HL-60/S4 treated with retinoic acid at 250 ng/mL for 4 days and 3 days (cell line): ENCODE results near the gene CSRNP2.
"Not testable (repeated sequence)": the region's sequence is repeated elsewhere in the genome, so short reads cannot be mapped to it uniquely, and the experiment has no call there.

Experiments
- in situ Hi-C: fragments of 300-500 bp; cut with MboI; formaldehyde crosslinking; loops from 2 replicates; pipeline ENCODE4 v1.7.0; 2022; ENCODE audit warnings: low sequenced_read_pairs

CSRNP2 gene

DNA sequence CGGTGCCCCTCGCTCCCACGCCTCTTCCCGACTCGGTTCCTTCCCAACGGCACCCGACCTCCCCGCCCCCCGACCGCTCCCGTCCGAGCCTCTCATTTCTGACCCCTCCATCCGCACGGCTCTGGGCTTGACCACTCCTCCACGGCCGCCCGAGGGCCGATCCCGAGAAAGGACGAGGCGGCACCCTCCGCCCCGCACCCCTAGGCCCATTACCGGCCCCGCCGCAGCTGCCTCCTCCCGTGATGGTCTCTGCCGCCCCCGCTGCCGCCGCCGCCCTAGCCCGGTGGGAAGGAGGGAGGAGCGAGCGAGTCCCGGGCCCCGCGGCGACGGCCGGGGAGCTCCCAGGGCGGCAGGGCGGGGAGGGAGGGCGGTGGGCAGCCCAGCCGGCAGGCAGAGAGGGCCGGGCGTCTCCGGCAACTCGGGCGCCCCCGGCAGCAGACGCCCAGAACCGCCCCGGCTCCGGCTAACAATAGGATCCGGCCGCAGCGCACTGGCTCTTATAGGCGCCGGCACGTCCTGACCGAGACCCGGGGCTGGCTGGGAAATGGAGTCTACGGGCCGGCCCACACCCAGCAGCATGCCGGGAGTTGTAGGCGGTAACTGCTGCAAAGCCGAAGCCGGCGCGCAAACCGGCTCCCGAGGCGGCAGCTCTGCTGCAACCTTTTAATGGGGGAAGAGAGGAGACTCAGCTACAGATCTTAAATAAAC, at the start of gene CSRNP2:
TSS of gene CSRNP2 (minus strand) at position 471 of the 708 bp plus-strand sequence. CDS start 7,035 bp downstream, outside the sequence.
- in situ Hi-C loops: no loop called here

- in situ Hi-C loops: no loop called here
Measured at GRCh38 chr12:51132693-51133092, 49.3 kb upstream of the CSRNP2 start.

- in situ Hi-C loops: no loop called here
Measured at GRCh38 chr12:51131745-51132521, 48.5 kb upstream of the CSRNP2 start.

- in situ Hi-C loops: no loop called here
Measured at GRCh38 chr12:51128919-51129318, 45.5 kb upstream of the CSRNP2 start.

GRCh38 chr12:51127050-51127729, 43.8 kb upstream of the CSRNP2 start:
- in situ Hi-C loops: no loop called here

GRCh38 chr12:51126297-51126696, 42.9 kb upstream of the CSRNP2 start:
- in situ Hi-C loops: no loop called here

- in situ Hi-C loops: no loop called here
Measured at GRCh38 chr12:51124504-51124903, 41.1 kb upstream of the CSRNP2 start.

GRCh38 chr12:51122844-51123243, 39.4 kb upstream of the CSRNP2 start:
- in situ Hi-C loops: no loop called here

DNA sequence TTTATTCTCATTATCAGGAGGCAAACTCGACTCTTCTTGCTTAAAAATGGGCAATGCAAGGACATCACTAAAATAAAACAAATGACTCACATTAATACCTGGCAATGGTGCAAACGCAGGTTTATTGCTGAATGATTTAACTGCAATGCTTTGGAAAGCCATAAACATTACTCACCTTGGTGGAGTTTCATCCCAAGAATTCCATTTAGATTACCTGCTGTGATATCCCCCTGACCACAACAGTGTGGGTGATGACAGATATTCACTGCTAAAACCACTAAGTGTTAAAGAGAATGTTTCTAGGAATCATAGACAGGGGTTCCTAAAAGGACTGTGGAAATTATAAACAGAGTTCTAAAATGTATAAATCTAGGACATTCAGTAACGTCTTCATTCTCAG, 35.3 kb upstream of the CSRNP2 start:
- in situ Hi-C loops: no loop called here

DNA sequence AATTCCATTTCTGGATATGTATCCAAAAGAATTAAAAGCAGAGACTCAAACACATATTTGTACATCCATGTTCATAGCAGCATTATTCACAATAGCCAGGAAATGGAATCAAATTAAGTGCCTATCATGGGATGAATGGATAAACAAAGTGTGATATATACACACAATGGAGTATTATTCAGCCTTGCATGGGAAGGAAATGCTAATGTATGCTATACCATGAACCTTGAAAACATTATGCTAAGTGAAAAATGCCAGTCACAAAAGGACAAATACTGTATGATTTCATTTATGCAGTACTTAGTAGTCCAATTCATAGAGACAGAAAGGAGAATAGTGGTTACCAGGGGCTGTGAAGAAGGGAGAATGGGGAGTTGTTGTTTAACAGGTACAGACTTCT, 32.1 kb upstream of the CSRNP2 start:
- in situ Hi-C loops: no loop called here

DNA sequence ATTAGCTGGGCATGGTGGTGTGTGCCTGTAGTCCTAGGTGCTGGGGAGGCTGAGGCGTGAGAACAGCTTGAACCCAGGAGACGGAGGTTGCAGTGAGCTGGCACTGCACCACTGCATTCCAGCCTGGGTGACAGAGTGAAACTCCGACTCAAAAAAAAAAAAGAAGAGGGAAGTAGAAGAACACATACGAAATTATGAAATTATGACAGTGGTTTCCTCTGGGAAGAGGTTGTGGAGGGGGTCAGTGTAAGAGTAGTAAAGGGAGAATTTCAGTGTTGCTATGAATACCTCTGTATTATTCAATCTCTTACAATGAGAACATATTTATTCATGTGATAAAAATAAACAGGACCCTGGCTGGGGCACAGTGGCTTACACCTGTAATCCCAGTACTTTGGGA, 24.7 kb upstream of the CSRNP2 start:
- in situ Hi-C loops: no loop called here

- in situ Hi-C loops: no loop called here
Measured at GRCh38 chr12:51103977-51104376, 20.6 kb upstream of the CSRNP2 start.

- in situ Hi-C loops: no loop called here
Measured at GRCh38 chr12:51098611-51099010, 15.2 kb upstream of the CSRNP2 start.

DNA sequence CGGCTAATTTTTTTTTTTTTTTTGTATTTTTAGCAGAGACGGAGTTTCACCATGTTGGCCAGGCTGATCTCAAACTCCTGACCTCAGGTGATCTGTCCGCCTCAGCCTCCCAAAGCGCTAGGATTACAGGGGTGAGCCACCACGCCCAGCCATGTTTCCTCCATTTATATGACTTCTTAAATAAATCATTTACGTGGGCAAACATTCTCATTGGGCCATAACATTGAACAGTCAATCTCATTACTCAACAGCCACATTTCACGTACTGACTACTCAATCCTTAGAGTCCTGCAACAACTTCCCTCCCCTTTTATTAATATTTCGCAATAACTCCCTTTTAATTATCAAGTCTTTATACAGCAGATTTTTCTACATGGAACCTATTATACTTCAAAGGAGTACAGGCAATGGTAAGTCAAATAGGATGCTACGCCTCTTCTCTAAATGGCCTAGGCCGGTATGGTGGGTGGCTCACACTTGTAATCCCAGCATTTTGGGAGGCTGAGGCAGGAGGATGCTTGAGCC, 7.4 kb upstream of the CSRNP2 start:
- in situ Hi-C loops: no loop called here

DNA sequence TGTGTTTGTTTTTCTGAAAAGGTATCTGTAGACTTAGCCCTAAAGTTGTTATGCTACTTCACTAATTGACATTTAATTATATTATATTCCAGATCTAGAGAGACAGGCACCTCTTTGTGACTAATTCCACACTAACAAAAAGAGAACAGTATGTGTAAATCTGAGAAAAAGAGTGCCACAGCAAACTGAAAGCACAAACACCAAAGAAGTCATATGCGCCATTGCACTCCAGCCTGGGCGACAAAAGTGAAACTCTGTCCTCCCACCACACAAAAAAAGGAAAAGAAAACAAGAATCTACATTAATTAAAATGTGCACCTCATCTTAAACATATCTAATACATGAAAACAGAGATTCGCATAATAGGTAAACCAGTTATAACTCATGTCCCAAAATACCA, 4.4 kb upstream of the CSRNP2 start:
- in situ Hi-C loops: no loop called here

DNA sequence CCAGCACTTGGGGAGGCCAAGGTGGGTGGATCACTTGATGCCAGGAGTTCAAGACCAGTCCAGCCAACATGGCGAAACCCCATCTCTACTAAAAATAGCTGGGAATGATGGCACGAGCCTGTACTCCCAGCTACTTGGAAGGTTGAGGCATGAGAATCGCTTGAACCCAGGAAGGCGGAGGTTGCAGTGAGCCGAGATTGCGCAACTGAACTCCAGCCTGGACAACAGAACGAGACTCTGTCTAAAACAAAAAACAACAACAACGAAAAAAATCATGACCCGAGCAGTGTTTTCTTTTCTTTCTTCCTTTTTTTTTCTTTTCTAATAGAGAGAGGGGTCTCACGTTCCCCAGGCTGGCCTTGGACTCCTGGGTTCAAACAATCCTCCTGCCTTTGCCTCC, 3.5 kb upstream of the CSRNP2 start:
- in situ Hi-C loops: no loop called here

GRCh38 chr12:51085757-51086156, 2.4 kb upstream of the CSRNP2 start:
- in situ Hi-C loops: no loop called here

GRCh38 chr12:51082561-51083125, 753 bp downstream of the CSRNP2 start:
- in situ Hi-C loops: no loop called here

- in situ Hi-C loops: no loop called here
Measured at GRCh38 chr12:51081421-51081820, 2.0 kb downstream of the CSRNP2 start.

- in situ Hi-C loops: no loop called here
Measured at GRCh38 chr12:51080136-51080535, 3.3 kb downstream of the CSRNP2 start.

DNA sequence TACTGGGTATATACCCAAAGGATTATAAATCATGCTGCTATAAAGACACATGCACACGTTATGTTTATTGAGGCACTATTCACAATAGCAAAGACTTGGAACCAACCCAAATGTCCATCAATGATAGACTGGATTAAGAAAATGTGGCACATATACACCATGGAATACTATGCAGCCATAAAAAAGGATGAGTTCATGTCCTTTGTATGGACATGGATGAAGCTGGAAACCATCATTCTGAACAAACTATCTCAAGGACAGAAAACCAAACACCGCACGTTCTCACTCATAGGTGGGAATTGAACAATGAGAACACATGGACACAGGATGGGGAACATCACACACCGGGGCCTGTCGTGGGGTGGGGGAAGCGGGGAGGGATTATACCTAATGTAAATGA, 4.5 kb downstream of the CSRNP2 start:
- in situ Hi-C loops: not testable (repeated sequence)
